Stimulated activated CD4-positive, alpha-beta T cell treated with anti-CD3 and anti-CD28 coated beads, Interleukin-12 subunit alpha, Interleukin-12 subunit beta, amount 100 ng/mL, for 24 hours (primary cell): ENCODE data around the gene STK17A.
"Not testable (repeated sequence)": the region's sequence is repeated elsewhere in the genome, so short reads cannot be mapped to it uniquely, and the experiment has no call there.

Experiments used
- DNase-seq, 2 experiments: peaks; one replicate each; pipeline ENCODE4 v3.0.0-alpha.2; 2020; ENCODE audit warnings: low read depth in 2 of 2

STK17A gene

GRCh38 chr7:43596426-43596825 is 13.5 kb downstream of the STK17A start:
- not testable (repeated sequence) for DNase-seq

GRCh38 chr7:43600056-43600455 is 17.1 kb downstream of the STK17A start:
- DNase-seq, result no peak

GRCh38 chr7:43602256-43602655 is 19.3 kb downstream of the STK17A start:
- DNase-seq, result no peak

- no peak for DNase-seq
Measured at GRCh38 chr7:43604251-43604650, 21.3 kb downstream of the STK17A start.

- no peak for DNase-seq
Measured at GRCh38 chr7:43609097-43609496, 26.2 kb downstream of the STK17A start.

DNA sequence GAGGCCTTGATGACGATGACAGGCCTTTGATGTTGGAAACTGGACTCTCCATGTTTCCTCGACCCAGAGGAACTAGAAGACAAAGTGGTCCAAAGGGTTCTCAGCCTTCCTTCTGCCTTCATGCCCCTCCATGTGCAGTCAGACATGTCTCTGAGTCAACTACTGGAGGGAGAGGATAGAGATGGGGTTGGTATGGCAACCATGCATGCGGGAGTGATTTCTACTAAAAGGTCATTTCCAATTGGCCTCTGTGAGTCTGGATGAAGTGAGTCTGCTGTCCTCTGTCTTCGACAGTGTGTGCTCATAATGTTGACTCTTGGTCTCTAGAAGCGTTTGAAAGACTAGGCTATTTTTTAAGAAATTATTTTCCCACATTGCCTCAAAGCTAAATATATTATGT is 29.2 kb downstream of the STK17A start:
- DNase-seq, result no peak

GRCh38 chr7:43612599-43613589 is 30.0 kb downstream of the STK17A start:
- no peak for DNase-seq

- no peak for DNase-seq
Measured at GRCh38 chr7:43615558-43616145, 32.7 kb downstream of the STK17A start.

- DNase-seq, result no peak
Measured at GRCh38 chr7:43616977-43617376, 34.1 kb downstream of the STK17A start.

GRCh38 chr7:43618073-43618472 is 35.2 kb downstream of the STK17A start:
- DNase-seq, result no peak

DNA sequence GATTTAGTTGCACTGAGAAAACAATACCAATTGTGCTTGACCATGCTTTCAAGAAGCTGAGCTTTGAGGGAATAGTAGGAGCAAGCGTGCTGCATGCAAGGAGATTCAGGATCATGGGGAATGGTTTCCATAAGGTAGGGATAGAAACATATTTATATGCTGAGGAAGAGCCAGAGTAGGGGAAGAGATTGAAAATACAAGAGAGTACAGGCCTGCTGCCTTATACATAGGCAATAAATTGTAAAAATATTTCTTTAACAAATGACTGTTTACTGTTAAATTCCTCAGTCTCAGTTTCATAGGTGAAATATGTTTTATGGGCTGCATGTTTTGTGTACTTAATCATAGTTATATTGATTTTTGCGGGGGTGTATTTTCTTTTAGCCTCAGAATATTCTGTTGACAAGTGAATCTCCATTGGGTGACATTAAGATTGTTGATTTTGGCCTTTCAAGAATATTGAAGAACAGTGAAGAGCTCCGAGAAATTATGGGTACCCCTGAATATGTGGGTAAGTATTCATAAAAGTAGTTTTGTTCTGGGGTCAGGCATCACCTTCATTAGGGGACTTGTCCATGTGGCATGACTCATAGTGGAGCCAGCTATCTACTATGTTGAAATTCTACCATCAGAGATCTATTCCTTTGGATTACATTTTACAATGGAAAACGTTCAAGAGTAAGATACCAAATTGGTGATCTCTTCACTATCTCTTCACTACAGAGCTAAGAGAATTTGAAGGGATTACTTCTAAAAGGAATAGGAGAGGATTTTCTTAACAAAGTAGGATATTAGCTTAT is 36.5 kb downstream of the STK17A start:
- DNase-seq, result no peak

GRCh38 chr7:43621729-43622448 is 39.0 kb downstream of the STK17A start:
- no peak for DNase-seq

DNA sequence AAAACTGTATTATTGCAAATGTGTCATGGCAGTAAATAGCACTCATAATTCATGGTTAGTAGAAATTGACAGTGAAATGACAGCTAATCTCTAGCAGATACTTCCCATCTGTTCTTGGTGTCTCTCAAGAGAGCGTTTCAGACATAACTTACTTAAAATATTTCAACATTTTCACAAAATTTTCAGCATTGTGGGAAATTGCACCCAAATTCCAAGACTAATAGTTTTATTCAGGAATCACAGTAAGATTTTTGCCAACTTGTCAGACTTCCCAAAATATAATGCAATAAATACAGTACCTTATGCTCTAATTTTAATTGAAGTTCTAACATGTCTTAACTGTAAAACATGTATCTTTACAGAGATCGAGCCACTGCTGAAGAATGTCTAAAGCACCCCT is 41.2 kb downstream of the STK17A start:
- no peak for DNase-seq

GRCh38 chr7:43625453-43625852 is 42.5 kb downstream of the STK17A start:
- no peak for DNase-seq

DNA sequence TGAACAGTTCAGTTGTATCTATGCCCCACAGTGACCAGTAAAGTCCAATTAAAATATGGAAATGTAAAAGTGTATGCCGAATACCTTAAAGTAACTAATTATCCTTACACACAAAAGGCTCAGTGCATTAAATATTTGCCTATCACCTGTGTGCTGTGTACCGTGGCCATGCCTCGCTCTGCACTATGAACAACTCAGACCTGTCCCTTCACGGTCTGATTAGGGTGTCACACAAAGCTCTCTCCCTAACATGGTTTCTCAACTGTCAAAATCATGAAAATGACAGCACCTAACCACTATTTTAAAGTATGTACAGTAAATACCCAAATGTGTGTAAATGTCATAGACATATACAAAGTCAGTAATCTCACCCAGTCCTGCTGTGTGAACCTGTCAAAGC is 43.1 kb downstream of the STK17A start:
- DNase-seq, result no peak

GRCh38 chr7:43626695-43627094 is 43.8 kb downstream of the STK17A start:
- no peak for DNase-seq

GRCh38 chr7:43627798-43628197 is 44.9 kb downstream of the STK17A start:
- DNase-seq, result not testable (repeated sequence)

DNA sequence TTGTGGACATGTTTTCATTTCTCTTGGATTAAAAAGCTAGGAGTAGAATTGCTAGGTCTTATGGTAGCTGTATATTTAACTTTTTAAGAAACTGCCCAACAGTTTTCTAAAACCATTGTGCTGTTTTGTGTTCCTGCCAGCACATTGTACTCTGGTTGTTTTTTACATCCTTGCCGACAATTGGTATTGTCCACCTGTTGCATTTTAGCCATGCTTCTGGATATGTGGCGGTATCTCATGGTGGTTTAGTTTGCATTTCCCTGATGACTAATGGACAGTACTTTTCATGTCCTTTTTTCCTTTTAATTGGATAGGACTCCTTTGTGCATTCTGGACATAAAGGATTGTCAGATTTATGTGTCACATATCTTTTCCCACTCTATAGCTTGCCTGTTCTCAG is 45.5 kb downstream of the STK17A start:
- DNase-seq, result no peak

GRCh38 chr7:43629857-43630256 is 46.9 kb downstream of the STK17A start:
- no peak for DNase-seq

- no peak for DNase-seq
Measured at GRCh38 chr7:43630482-43630881, 47.6 kb downstream of the STK17A start.

GRCh38 chr7:43631559-43631958 is 48.7 kb downstream of the STK17A start:
- DNase-seq, result no peak

- DNase-seq, result no peak
Measured at GRCh38 chr7:43632746-43633145, 49.8 kb downstream of the STK17A start.
